ENCODE data around the gene CCDC66. TPM values are rescaled to one million over a fixed set of nuclear protein-coding genes. Genes with fewer than 3 reads are reported as not detected.
"Not testable (repeated sequence)": the region's sequence is repeated elsewhere in the genome, so short reads cannot be mapped to it uniquely, and the experiment has no call there.

The CCDC66 gene
- total RNA-seq, 1 donor from 2014 or later = 11.6 TPM

- no peak for DNase-seq (ENCODE audit: low read depth)
- TF ChIP-seq CTCF (IDR thresholded peaks at IDR 0.05; ENCODE audit: insufficient read depth, low read length, poor library complexity, severe bottlenecking) = no peak
- no peaks in the 10 kb centered on the region for H3K27me3 ChIP-seq (ENCODE audit: control insufficient read depth, insufficient read depth, low read length)
- H3K4me3 ChIP-seq (ENCODE audit: low read depth, low read length) = no peak overlapping the region
- no peaks in the 10 kb centered on the region for H3K36me3 ChIP-seq (ENCODE audit: control insufficient read depth, insufficient read depth, low read length)
These were observed 9.5 kb upstream of the CCDC66 start for GRCh38 chr3:56547486-56547885.

- no peaks in the 10 kb centered on the region for H3K36me3 ChIP-seq (ENCODE audit: control insufficient read depth, insufficient read depth, low read length)
- H3K27me3 ChIP-seq (ENCODE audit: control insufficient read depth, insufficient read depth, low read length) = no peaks in the 10 kb centered on the region
- TF ChIP-seq CTCF (IDR thresholded peaks at IDR 0.05; ENCODE audit: insufficient read depth, low read length, poor library complexity, severe bottlenecking) = no peak
- peak overlapping the region; percentile 71 for H3K4me3 ChIP-seq (ENCODE audit: low read depth, low read length)
- no peak for DNase-seq (ENCODE audit: low read depth)
These were observed 826 bp downstream of the CCDC66 start for GRCh38 chr3:56557831-56558170.

- no peaks in the 10 kb centered on the region for H3K27me3 ChIP-seq (ENCODE audit: control insufficient read depth, insufficient read depth, low read length)
- H3K4me3 ChIP-seq (ENCODE audit: low read depth, low read length) = no peak overlapping the region
- peaks cover 2% of the 10 kb centered on the region for H3K36me3 ChIP-seq (ENCODE audit: control insufficient read depth, insufficient read depth, low read length)
- DNase-seq (ENCODE audit: low read depth) = no peak
- no peak for TF ChIP-seq CTCF (IDR thresholded peaks at IDR 0.05; ENCODE audit: insufficient read depth, low read length, poor library complexity, severe bottlenecking)
These were observed 16.5 kb downstream of the CCDC66 start for GRCh38 chr3:56573501-56573900.

- H3K4me3 ChIP-seq (ENCODE audit: low read depth, low read length); H3K27me3 ChIP-seq (ENCODE audit: control insufficient read depth, insufficient read depth, low read length); H3K36me3 ChIP-seq (ENCODE audit: control insufficient read depth, insufficient read depth, low read length); DNase-seq (ENCODE audit: low read depth): not testable (repeated sequence)
These were observed 25.0 kb downstream of the CCDC66 start for GRCh38 chr3:56581941-56582340.

GRCh38 chr3:56584275-56584674 is 27.3 kb downstream of the CCDC66 start:
- H3K4me3 ChIP-seq (ENCODE audit: low read depth, low read length); H3K27me3 ChIP-seq (ENCODE audit: control insufficient read depth, insufficient read depth, low read length); DNase-seq (ENCODE audit: low read depth); H3K36me3 ChIP-seq (ENCODE audit: control insufficient read depth, insufficient read depth, low read length): not testable (repeated sequence)

GRCh38 chr3:56590814-56591213 is 33.8 kb downstream of the CCDC66 start:
- peak; percentile 26 for DNase-seq (ENCODE audit: low read depth)
- no peak overlapping the region for H3K4me3 ChIP-seq (ENCODE audit: low read depth, low read length)
- H3K36me3 ChIP-seq (ENCODE audit: control insufficient read depth, insufficient read depth, low read length) = no peaks in the 10 kb centered on the region
- TF ChIP-seq CTCF (IDR thresholded peaks at IDR 0.05; ENCODE audit: insufficient read depth, low read length, poor library complexity, severe bottlenecking) = no peak
- H3K27me3 ChIP-seq (ENCODE audit: control insufficient read depth, insufficient read depth, low read length) = no peaks in the 10 kb centered on the region

GRCh38 chr3:56591262-56591661 is 34.3 kb downstream of the CCDC66 start:
- TF ChIP-seq CTCF (IDR thresholded peaks at IDR 0.05; ENCODE audit: insufficient read depth, low read length, poor library complexity, severe bottlenecking) = no peak
- H3K36me3 ChIP-seq (ENCODE audit: control insufficient read depth, insufficient read depth, low read length) = no peaks in the 10 kb centered on the region
- no peaks in the 10 kb centered on the region for H3K27me3 ChIP-seq (ENCODE audit: control insufficient read depth, insufficient read depth, low read length)
- H3K4me3 ChIP-seq (ENCODE audit: low read depth, low read length) = no peak overlapping the region
- DNase-seq (ENCODE audit: low read depth) = no peak
